Neural crest cell (in vitro differentiated cells): Measurements from ENCODE around the gene MLX. TPM values are rescaled to one million over a fixed set of nuclear protein-coding genes. Genes with fewer than 3 reads are reported as not detected.
A peak's percentile ranks its signal among the peaks of the same experiment; 100 is the strongest.
"Not testable (repeated sequence)": the region's sequence is repeated elsewhere in the genome, so short reads cannot be mapped to it uniquely, and the experiment has no call there.

Experiments
- DNase-seq: peaks from one replicate; pipeline ENCODE4 v3.0.0; 2021; ENCODE audit warnings: low read depth, mixed read lengths, low spot score
- H3K27ac Mint-ChIP-seq: one replicate; pipeline ENCODE4 v1.8.0; 2021; ENCODE audit warnings: mild to moderate bottlenecking, mixed read lengths; ENCODE audit not compliant: unreplicated experiment
- H3K27me3 Mint-ChIP-seq: 2 replicates; pipeline ENCODE4 v1.8.0; 2021; ENCODE audit warnings: low read depth, mild to moderate bottlenecking, mixed read lengths
- H3K36me3 Mint-ChIP-seq: 2 replicates; pipeline ENCODE4 v1.8.0; 2021; ENCODE audit warnings: low read depth, mild to moderate bottlenecking, mixed read lengths
- H3K4me1 Mint-ChIP-seq: 2 replicates; pipeline ENCODE4 v1.8.0; 2021; ENCODE audit warnings: mixed read lengths
- H3K4me3 Mint-ChIP-seq: one replicate; pipeline ENCODE4 v1.8.0; 2021; ENCODE audit warnings: mild to moderate bottlenecking, mixed read lengths
- H3K9me3 Mint-ChIP-seq: 2 replicates; pipeline ENCODE4 v1.8.0; 2021; ENCODE audit warnings: mixed read lengths
- total RNA-seq: library from RNA; stranded (reverse); gene quantifications from 2 replicates; pipeline ENCODE4 v1.2.1, GENCODE V29; 2021
- TF ChIP-seq, protein P1 (sequence below): fragments of 200-600 bp; sonication (generic); conservative IDR thresholded peaks from 2 replicates; pipeline ENCODE4 v1.5.0; 2021; ENCODE audit warnings: antibody characterized with exemption, mild to moderate bottlenecking

MLX gene
- total RNA-seq, 1 donor from 2014 or later, result 38.6 TPM

DNA sequence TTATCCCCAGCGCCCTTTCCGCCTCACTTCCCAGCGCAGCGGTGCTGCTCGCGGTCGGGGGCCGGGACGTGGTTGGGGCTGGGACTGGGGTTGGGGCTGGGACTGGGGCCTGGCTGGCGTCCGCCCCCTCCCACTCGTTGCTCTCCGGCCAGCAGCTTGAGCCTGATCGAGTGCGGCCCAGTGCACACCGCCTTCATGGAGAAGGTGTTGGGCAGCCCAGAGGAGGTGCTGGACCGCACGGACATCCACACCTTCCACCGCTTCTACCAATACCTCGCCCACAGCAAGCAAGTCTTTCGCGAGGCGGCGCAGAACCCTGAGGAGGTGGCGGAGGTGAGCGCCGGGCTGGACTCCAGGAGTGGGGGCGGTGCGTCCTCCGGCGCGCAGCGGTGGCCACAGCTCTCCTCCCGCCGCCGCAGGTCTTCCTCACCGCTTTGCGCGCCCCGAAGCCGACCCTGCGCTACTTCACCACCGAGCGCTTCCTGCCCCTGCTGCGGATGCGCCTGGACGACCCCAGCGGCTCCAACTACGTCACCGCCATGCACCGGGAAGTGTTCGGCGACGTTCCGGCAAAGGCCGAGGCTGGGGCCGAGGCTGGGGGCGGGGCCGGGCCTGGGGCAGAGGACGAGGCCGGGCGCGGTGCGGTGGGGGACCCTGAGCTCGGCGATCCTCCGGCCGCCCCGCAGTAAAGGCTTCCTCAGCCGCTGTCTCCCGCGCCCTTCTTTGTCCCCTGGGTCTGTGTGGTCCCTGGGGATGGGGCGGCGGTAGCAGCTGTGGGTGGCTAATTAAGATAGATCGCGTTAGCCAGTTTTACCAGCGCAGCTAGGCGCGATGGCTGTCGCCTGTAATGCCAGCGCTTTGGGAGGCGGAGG lies 12.4 kb upstream of the MLX start:
- DNase-seq, result peak; percentile 81
- Mint-ChIP-seq H3K9me3 (no peaks in the 10 kb centered on the region), H3K27me3 (no peaks in the 10 kb centered on the region), H3K4me1 (peaks cover 21% of the 10 kb centered on the region), H3K4me3 (peak overlapping the region; percentile 92), H3K36me3 (no peaks in the 10 kb centered on the region), H3K27ac (peak overlapping the region; percentile 94)
- TF ChIP-seq, protein P1, sequence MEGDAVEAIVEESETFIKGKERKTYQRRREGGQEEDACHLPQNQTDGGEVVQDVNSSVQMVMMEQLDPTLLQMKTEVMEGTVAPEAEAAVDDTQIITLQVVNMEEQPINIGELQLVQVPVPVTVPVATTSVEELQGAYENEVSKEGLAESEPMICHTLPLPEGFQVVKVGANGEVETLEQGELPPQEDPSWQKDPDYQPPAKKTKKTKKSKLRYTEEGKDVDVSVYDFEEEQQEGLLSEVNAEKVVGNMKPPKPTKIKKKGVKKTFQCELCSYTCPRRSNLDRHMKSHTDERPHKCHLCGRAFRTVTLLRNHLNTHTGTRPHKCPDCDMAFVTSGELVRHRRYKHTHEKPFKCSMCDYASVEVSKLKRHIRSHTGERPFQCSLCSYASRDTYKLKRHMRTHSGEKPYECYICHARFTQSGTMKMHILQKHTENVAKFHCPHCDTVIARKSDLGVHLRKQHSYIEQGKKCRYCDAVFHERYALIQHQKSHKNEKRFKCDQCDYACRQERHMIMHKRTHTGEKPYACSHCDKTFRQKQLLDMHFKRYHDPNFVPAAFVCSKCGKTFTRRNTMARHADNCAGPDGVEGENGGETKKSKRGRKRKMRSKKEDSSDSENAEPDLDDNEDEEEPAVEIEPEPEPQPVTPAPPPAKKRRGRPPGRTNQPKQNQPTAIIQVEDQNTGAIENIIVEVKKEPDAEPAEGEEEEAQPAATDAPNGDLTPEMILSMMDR, result no peak

DNA sequence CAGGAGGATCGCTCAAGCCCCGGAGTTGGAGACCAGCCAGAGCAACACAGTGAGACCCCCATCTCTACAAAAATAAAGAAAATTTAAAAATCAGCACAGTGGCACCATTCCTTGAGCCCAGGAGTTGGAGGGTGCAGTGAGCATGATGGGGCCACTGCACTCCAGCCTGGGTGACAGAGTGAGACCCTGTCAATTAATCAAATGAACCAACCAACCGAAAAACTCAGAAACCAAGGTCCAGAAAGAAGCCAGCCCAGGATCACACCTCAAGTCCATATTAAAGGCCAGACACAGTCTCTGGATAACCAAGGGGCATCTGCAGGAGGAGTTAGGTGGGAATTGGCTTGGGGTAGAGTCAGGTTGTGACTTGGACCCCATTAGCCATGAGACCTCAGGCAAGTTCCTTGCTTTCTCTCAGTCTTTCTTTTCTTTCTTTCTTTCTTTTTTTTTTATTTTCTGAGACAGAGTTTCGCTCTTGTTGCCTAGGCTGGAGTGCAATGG lies 11.7 kb upstream of the MLX start:
- TF ChIP-seq, protein P1, result no peak
- no peaks in the 10 kb centered on the region for H3K27me3 Mint-ChIP-seq
- DNase-seq, result no peak
- peak overlapping the region; percentile 92 for H3K4me3 Mint-ChIP-seq
- H3K36me3 Mint-ChIP-seq, result no peaks in the 10 kb centered on the region
- peaks cover 21% of the 10 kb centered on the region for H3K4me1 Mint-ChIP-seq
- H3K9me3 Mint-ChIP-seq, result no peaks in the 10 kb centered on the region
- H3K27ac Mint-ChIP-seq, result peak overlapping the region; percentile 94

DNA sequence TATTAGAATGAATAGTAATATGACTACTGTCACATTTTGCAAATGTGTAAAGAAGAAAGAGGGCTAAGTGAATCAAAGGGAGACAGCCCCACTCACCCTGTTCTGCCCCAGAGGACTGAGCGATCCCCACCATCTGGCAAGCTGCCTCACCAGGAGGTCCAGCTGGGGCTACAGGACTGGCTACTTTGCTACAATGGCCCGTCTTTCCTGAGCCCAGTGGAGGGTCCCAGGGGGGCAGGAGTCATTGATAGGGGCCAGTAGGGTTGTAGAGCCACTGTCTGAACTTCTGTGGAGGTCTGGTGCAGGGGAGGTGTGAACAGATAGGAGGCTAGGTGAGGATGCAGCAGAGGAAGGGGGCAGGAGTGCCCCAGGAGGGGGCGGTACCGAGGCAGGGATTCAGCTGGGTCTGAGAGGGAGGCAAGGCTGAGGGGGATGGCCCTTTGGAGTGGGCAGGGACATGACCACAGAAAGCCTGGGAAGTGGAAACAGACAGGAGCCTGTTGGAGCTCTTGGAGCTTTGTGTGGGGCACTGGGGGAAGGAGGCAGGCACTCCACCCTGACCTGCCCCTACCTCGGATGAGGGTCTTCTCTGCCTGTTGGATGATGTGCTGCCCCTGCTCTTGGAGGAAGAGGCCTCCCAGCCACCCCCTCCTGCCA lies 10.8 kb upstream of the MLX start:
- H3K4me3 Mint-ChIP-seq, result peak overlapping the region; percentile 92

DNA sequence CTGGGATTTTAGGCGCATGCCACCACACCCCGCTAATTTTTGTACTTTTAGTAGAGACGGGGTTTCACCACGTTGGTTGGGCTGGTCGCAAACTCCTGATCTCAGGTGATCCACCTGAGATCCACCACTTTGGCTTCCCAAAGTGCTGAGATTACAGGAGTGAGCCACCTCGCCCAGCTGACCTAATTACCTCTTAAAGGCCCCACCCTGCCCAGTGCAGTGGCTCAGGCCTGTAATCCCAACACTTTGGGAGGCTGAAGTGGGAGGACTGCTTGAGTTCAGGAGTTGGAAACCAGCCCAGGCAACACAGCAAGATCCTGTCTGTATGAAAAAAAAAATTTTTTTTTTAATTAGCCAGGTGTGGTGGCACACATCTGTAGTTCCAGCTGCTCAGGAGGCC lies 7.8 kb upstream of the MLX start:
- no peak overlapping the region for H3K27ac Mint-ChIP-seq
- no peaks in the 10 kb centered on the region for H3K9me3 Mint-ChIP-seq
- peak overlapping the region; percentile 56 for H3K4me3 Mint-ChIP-seq
- TF ChIP-seq, protein P1, result no peak
- H3K27me3 Mint-ChIP-seq, result no peaks in the 10 kb centered on the region
- DNase-seq, result no peak
- H3K4me1 Mint-ChIP-seq, result peaks cover 33% of the 10 kb centered on the region
- no peaks in the 10 kb centered on the region for H3K36me3 Mint-ChIP-seq

More for the DNA sequence above, 10.8 kb upstream of the MLX start:
- H3K27ac Mint-ChIP-seq, H3K9me3 Mint-ChIP-seq, DNase-seq, H3K27me3 Mint-ChIP-seq, H3K36me3 Mint-ChIP-seq: not testable (repeated sequence)
- H3K4me1 Mint-ChIP-seq, result peaks cover 16% of the 10 kb centered on the region

DNA sequence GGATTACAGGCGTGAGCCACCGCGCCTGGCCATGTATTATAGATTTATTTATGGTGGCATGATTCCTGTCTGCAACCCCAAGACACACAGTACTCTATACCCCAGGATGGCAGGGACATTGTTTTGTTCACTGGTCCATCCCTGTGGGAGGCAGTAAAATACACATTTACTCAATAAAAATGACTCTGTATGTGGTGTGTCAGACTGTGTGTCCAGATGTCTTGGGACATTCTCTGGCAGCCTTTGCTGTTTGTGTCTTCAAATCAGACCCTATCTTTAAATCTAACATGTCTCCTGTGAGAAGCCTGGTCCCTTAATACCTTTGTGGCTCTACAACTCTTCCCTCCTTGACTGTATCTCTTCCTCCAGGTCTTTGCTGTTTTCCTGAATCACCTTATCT lies 6.7 kb upstream of the MLX start:
- H3K4me1 Mint-ChIP-seq, result peaks cover 23% of the 10 kb centered on the region
- TF ChIP-seq, protein P1, result no peak
- H3K9me3 Mint-ChIP-seq, result no peaks in the 10 kb centered on the region
- DNase-seq, result no peak
- no peaks in the 10 kb centered on the region for H3K36me3 Mint-ChIP-seq
- H3K27ac Mint-ChIP-seq, result no peak overlapping the region
- H3K4me3 Mint-ChIP-seq, result peak overlapping the region; percentile 87
- no peaks in the 10 kb centered on the region for H3K27me3 Mint-ChIP-seq
